H9 (cell line): ENCODE results near the gene CDX2. TPM values are rescaled to one million over a fixed set of nuclear protein-coding genes. Genes with fewer than 3 reads are reported as not detected.

Source experiments
- DNase-seq: peaks from one replicate; pipeline ENCODE4 v3.0.0-alpha.2; 2017
- H2AFZ ChIP-seq: one replicate; pipeline ENCODE4 v1.6.1; 2013; ENCODE audit warnings: mild to moderate bottlenecking, low read length, control low read depth, moderate library complexity
- H2AK5ac ChIP-seq: 2 replicates; pipeline ENCODE4 v1.6.1; 2013; ENCODE audit warnings: low read length, control low read depth, mixed read lengths; ENCODE audit not compliant: insufficient read length
- H2BK120ac ChIP-seq: one replicate; pipeline ENCODE4 v1.6.1; 2013; ENCODE audit warnings: low read depth, mild to moderate bottlenecking, low read length, control low read depth, inconsistent platforms; ENCODE audit not compliant: poor library complexity, severe bottlenecking
- H2BK12ac ChIP-seq: 2 replicates; pipeline ENCODE4 v1.6.1; 2013; ENCODE audit warnings: low read length, control low read depth, mixed read lengths, low read depth; ENCODE audit not compliant: insufficient read length
- H2BK15ac ChIP-seq: 2 replicates; pipeline ENCODE4 v1.6.1; 2013; ENCODE audit warnings: low read depth, low read length, control low read depth
- H2BK20ac ChIP-seq: one replicate; pipeline ENCODE4 v1.6.1; 2013; ENCODE audit warnings: low read depth, mild to moderate bottlenecking, low read length, control low read depth, inconsistent platforms; ENCODE audit not compliant: poor library complexity, severe bottlenecking
- H2BK5ac ChIP-seq: 2 replicates; pipeline ENCODE4 v1.6.1; 2013; ENCODE audit warnings: low read length, control low read depth, mixed read lengths; ENCODE audit not compliant: insufficient read length
- H3K14ac ChIP-seq: 2 replicates; pipeline ENCODE4 v1.6.1; 2013; ENCODE audit warnings: low read length, control low read depth; ENCODE audit not compliant: insufficient read depth
- H3K18ac ChIP-seq: 2 replicates; pipeline ENCODE4 v1.6.1; 2013; ENCODE audit warnings: low read depth, mild to moderate bottlenecking, mixed read lengths, low read length, control low read depth; ENCODE audit not compliant: insufficient read length
- H3K23ac ChIP-seq: 2 replicates; pipeline ENCODE4 v1.6.1; 2013; ENCODE audit warnings: low read length, control low read depth, mixed read lengths, low read depth; ENCODE audit not compliant: insufficient read length
- H3K23me2 ChIP-seq: 2 replicates; pipeline ENCODE4 v1.6.1; 2013; ENCODE audit warnings: low read depth, mild to moderate bottlenecking, mixed read lengths, low read length, control low read depth; ENCODE audit not compliant: insufficient read length, poor library complexity, severe bottlenecking
- H3K27ac ChIP-seq: 2 replicates; pipeline ENCODE4 v1.5.1; 2013; ENCODE audit warnings: low read length, control low read depth, mixed read lengths, low read depth; ENCODE audit not compliant: insufficient read length
- H3K27me3 ChIP-seq: 2 replicates; pipeline ENCODE4 v1.6.1; 2013; ENCODE audit warnings: low read length, control low read depth, inconsistent platforms; ENCODE audit not compliant: insufficient read depth
- H3K4ac ChIP-seq: 2 replicates; pipeline ENCODE4 v1.6.1; 2013; ENCODE audit warnings: low read depth, mild to moderate bottlenecking, control low read depth, inconsistent platforms, low read length, moderate library complexity
- H3K4me1 ChIP-seq: 2 replicates; pipeline ENCODE4 v1.6.1; 2013; ENCODE audit warnings: low read length, control low read depth, inconsistent platforms; ENCODE audit not compliant: insufficient read depth
- H3K4me2 ChIP-seq: 2 replicates; pipeline ENCODE4 v1.6.1; 2013; ENCODE audit warnings: low read length, control low read depth, mixed read lengths; ENCODE audit not compliant: insufficient read length, insufficient read depth
- H3K56ac ChIP-seq: 2 replicates; pipeline ENCODE4 v1.6.1; 2013; ENCODE audit warnings: low read depth, mild to moderate bottlenecking, mixed read lengths, low read length, control low read depth; ENCODE audit not compliant: insufficient read length
- H3K79me1 ChIP-seq: 2 replicates; pipeline ENCODE4 v1.6.1; 2013; ENCODE audit warnings: low read depth, mild to moderate bottlenecking, moderate library complexity, low read length, control low read depth, inconsistent platforms; ENCODE audit not compliant: insufficient read depth, poor library complexity, severe bottlenecking
- H3K79me2 ChIP-seq: 2 replicates; pipeline ENCODE4 v1.6.1; 2013; ENCODE audit warnings: low read length, control low read depth, inconsistent platforms; ENCODE audit not compliant: insufficient read depth
- H3K9ac ChIP-seq: 2 replicates; pipeline ENCODE4 v1.6.1; 2013; ENCODE audit warnings: low read length, control low read depth, mixed read lengths; ENCODE audit not compliant: insufficient read length; ENCODE audit errors: extremely low read depth
- H3K9me3 ChIP-seq: one replicate; pipeline ENCODE4 v1.6.1; 2013; ENCODE audit warnings: low read depth, low read length, inconsistent platforms; ENCODE audit not compliant: control insufficient read depth
- H3T11ph ChIP-seq: one replicate; pipeline ENCODE4 v1.6.1; 2013; ENCODE audit warnings: mild to moderate bottlenecking, low read length, control low read depth, inconsistent platforms
- H4K20me1 ChIP-seq: one replicate; pipeline ENCODE4 v1.6.1; 2013; ENCODE audit not compliant: control insufficient read depth, insufficient read length, insufficient read depth
- H4K5ac ChIP-seq: 2 replicates; pipeline ENCODE4 v1.6.1; 2013; ENCODE audit warnings: low read depth, mild to moderate bottlenecking, mixed read lengths, low read length, control low read depth; ENCODE audit not compliant: insufficient read length
- H4K8ac ChIP-seq: replicated peaks from 2 replicates; pipeline ENCODE4 v1.6.1; 2013; ENCODE audit warnings: low read length, control low read depth, mixed read lengths, low read depth; ENCODE audit not compliant: insufficient read length
- H4K91ac ChIP-seq: 2 replicates; pipeline ENCODE4 v1.6.1; 2013; ENCODE audit warnings: low read depth, mild to moderate bottlenecking, moderate library complexity, mixed read lengths, low read length, control low read depth; ENCODE audit not compliant: insufficient read length
- H3K27ac Mint-ChIP-seq, 3 experiments: 2 replicates in 2 of 3; 3 replicates in 1 of 3; pipeline ENCODE4 v1.8.0; 2020 to 2021; ENCODE audit warnings: mixed read lengths in 3 of 3, mild to moderate bottlenecking in 1 of 3, moderate library complexity in 1 of 3
- H3K27me3 Mint-ChIP-seq: 2 replicates; pipeline ENCODE4 v1.8.0; 2021; ENCODE audit warnings: low read depth, mild to moderate bottlenecking, moderate library complexity, mixed read lengths
- H3K36me3 Mint-ChIP-seq, 3 experiments: 2 replicates in 2 of 3; 3 replicates in 1 of 3; pipeline ENCODE4 v1.8.0; 2020 to 2021; ENCODE audit warnings: low read depth in 3 of 3, mixed read lengths in 3 of 3; ENCODE audit not compliant: insufficient read depth in 1 of 3
- H3K4me1 Mint-ChIP-seq, 2 experiments: 2 replicates each; pipeline ENCODE4 v1.8.0; 2020; ENCODE audit warnings: mixed read lengths in 2 of 2
- H3K4me3 Mint-ChIP-seq, 2 experiments: 2 replicates in 1 of 2; 3 replicates in 1 of 2; pipeline ENCODE4 v1.8.0; 2020 to 2021; ENCODE audit warnings: mild to moderate bottlenecking in 2 of 2, mixed read lengths in 2 of 2, moderate library complexity in 1 of 2
- H3K9me3 Mint-ChIP-seq, 2 experiments: 2 replicates in 1 of 2; 3 replicates in 1 of 2; pipeline ENCODE4 v1.8.0; 2020; ENCODE audit warnings: mild to moderate bottlenecking in 2 of 2, mixed read lengths in 2 of 2, moderate library complexity in 1 of 2
- WGBS: extraction: QIAGEN DNeasy Blood & Tissue Kit; methylation state at CpG from one replicate; pipeline ENCODE4 v1.1.7; 2013; ENCODE audit warnings: missing lambda C conversion rate, low lambda C conversion rate, mixed read lengths; ENCODE audit not compliant: insufficient read length; ENCODE audit errors: extremely low coverage; 5-methylcytosine and 5-hydroxymethylcytosine counted together
- total RNA-seq: library from RNA; stranded (reverse); gene quantifications from 2 replicates; pipeline ENCODE4 v1.2.1, GENCODE V29; 2021
- TF ChIP-seq, protein P1 (sequence below): fragments of 200-600 bp; sonication (generic); conservative IDR thresholded peaks from 3 replicates; pipeline ENCODE4 v1.8.0; 2021; ENCODE audit warnings: antibody characterized with exemption, mild to moderate bottlenecking

Gene CDX2
- total RNA-seq, 1 experiment from 2014 or later, result not detected

DNA sequence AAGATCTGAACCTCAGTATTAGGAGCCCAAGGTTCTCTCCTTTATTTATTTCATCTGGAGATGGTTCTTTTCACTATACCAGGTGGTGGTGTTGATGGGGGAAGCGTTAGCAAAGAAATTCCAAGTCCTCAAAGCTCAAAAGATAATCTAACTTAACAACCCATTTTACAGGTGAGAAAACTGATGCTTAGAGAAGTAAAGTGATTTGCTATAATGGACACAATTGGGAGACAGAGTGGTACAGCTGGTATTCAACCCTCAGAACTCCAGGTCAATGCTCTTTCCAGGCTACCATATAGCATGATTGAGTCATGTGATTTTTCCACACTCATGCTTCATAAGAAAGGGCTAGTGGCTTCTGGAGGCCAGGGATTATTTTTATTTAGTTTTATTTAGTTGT is 44.4 kb upstream of the CDX2 start:
- Histone ChIP-seq H3K56ac (no peak overlapping the region), H3K79me2 (no peaks in the 10 kb centered on the region), H3K27ac (no peak overlapping the region), H2BK120ac (no peak overlapping the region), H3K23ac (no peak overlapping the region), H2BK12ac (no peak overlapping the region), H3K27me3 (no peaks in the 10 kb centered on the region), H3K9me3 (no peaks in the 10 kb centered on the region), H4K20me1 (no peaks in the 10 kb centered on the region), H2AK5ac (no peak overlapping the region), H3K18ac (no peak overlapping the region), H2BK5ac (no peak overlapping the region), H2BK20ac (no peak overlapping the region), H3K79me1 (no peaks in the 10 kb centered on the region), H3K23me2 (no peaks in the 10 kb centered on the region), H3T11ph (no peak overlapping the region), H4K91ac (no peak overlapping the region), H2BK15ac (no peak overlapping the region), H3K4me2 (no peak overlapping the region), H3K4me1 (no peaks in the 10 kb centered on the region), H3K4ac (no peak overlapping the region), H3K14ac (no peak overlapping the region), H2AFZ (no peak overlapping the region), H3K9ac (no peak overlapping the region), H4K5ac (no peak overlapping the region), H4K8ac (no peak overlapping the region)
- no peaks in the 10 kb centered on the region for H3K36me3 Mint-ChIP-seq
- H3K27me3 Mint-ChIP-seq, result peaks cover 3% of the 10 kb centered on the region
- TF ChIP-seq, protein P1, sequence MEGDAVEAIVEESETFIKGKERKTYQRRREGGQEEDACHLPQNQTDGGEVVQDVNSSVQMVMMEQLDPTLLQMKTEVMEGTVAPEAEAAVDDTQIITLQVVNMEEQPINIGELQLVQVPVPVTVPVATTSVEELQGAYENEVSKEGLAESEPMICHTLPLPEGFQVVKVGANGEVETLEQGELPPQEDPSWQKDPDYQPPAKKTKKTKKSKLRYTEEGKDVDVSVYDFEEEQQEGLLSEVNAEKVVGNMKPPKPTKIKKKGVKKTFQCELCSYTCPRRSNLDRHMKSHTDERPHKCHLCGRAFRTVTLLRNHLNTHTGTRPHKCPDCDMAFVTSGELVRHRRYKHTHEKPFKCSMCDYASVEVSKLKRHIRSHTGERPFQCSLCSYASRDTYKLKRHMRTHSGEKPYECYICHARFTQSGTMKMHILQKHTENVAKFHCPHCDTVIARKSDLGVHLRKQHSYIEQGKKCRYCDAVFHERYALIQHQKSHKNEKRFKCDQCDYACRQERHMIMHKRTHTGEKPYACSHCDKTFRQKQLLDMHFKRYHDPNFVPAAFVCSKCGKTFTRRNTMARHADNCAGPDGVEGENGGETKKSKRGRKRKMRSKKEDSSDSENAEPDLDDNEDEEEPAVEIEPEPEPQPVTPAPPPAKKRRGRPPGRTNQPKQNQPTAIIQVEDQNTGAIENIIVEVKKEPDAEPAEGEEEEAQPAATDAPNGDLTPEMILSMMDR, result no peak
- WGBS, result no CpG with 5 or more reads among the region's 1 CpG
- DNase-seq, result no peak
- no peaks in the 10 kb centered on the region for H3K9me3 Mint-ChIP-seq
- no peak overlapping the region for H3K4me3 Mint-ChIP-seq
- H3K27ac Mint-ChIP-seq, result no peak overlapping the region
- H3K4me1 Mint-ChIP-seq, result peaks cover 15 to 17% of the 10 kb centered on the region in 2 experiments
